PC-9 (cell line): ENCODE results near the gene ARHGEF40. TPM values are rescaled to one million over a fixed set of nuclear protein-coding genes. Genes with fewer than 3 reads are reported as not detected.

Experiments used
- BruUV-seq: library from RNA; stranded (reverse); fragments of 400-500 nt; replicated peaks from 2 replicates; lab custom pipeline; 2021; lab: Mats Ljungman, UMichigan
- CTCF ChIA-PET: fragments of 300-600 bp; sonication (Branson Sonifier 250); formaldehyde crosslinking; loops from one replicate; lab custom pipeline; 2022; ENCODE audit warnings: antibody characterized with exemption; lab: Charles Lee
- POLR2A ChIA-PET: fragments of 300-600 bp; sonication (Branson Sonifier 250); formaldehyde crosslinking; loops from one replicate; lab custom pipeline; 2022; ENCODE audit warnings: antibody characterized with exemption; ENCODE audit not compliant: unreplicated experiment; lab: Charles Lee
- DNase-seq, 2 experiments: peaks; one replicate each; pipeline versions ENCODE4 v3.0.0 to v3.0.0-alpha.2; 2015 to 2022; ENCODE audit warnings: mixed read lengths in 1 of 2
- H2AFZ ChIP-seq: fragments of 200-600 bp; sonication (generic); 2 replicates; pipeline ENCODE4 v1.8.1; 2017; ENCODE audit warnings: antibody characterized with exemption
- H3F3A ChIP-seq: fragments of 200-600 bp; sonication (generic); 2 replicates; pipeline ENCODE4 v1.8.1; 2017; ENCODE audit warnings: antibody characterized with exemption, mild to moderate bottlenecking, low read depth; ENCODE audit not compliant: insufficient read depth
- H3K27ac ChIP-seq: fragments of 200-600 bp; sonication (generic); 2 replicates; pipeline ENCODE4 v1.6.1; 2016; ENCODE audit warnings: mixed run types
- H3K27me3 ChIP-seq: fragments of 200-600 bp; sonication (generic); 2 replicates; pipeline ENCODE4 v1.6.1; 2016; ENCODE audit warnings: low read depth, mixed run types; ENCODE audit not compliant: insufficient read depth
- H3K36me3 ChIP-seq: fragments of 200-600 bp; sonication (generic); 2 replicates; pipeline ENCODE4 v1.6.1; 2016; ENCODE audit warnings: low read depth, mixed run types
- H3K4me1 ChIP-seq: fragments of 200-600 bp; sonication (generic); replicated peaks from 2 replicates; pipeline ENCODE4 v1.6.1; 2016; ENCODE audit warnings: mixed run types; ENCODE audit not compliant: insufficient read depth
- H3K4me2 ChIP-seq: fragments of 200-600 bp; sonication (generic); 2 replicates; pipeline ENCODE4 v1.6.1; 2017; ENCODE audit warnings: mixed run types
- H3K4me3 ChIP-seq: fragments of 200-600 bp; sonication (generic); 2 replicates; pipeline ENCODE4 v1.6.1; 2016; ENCODE audit warnings: mixed run types
- H3K79me2 ChIP-seq: fragments of 200-600 bp; sonication (generic); 2 replicates; pipeline ENCODE4 v1.6.1; 2017; ENCODE audit warnings: low read depth, mixed run types
- H3K9me2 ChIP-seq: fragments of 200-600 bp; sonication (generic); 2 replicates; pipeline ENCODE4 v1.8.1; 2017; ENCODE audit warnings: mild to moderate bottlenecking; ENCODE audit not compliant: insufficient read depth
- H3K9me3 ChIP-seq: fragments of 200-600 bp; sonication (generic); 2 replicates; pipeline ENCODE4 v1.8.1; 2016; ENCODE audit warnings: low read depth; ENCODE audit not compliant: insufficient read depth
- H4K20me1 ChIP-seq: fragments of 200-600 bp; sonication (generic); 2 replicates; pipeline ENCODE4 v1.8.1; 2017; ENCODE audit not compliant: insufficient read depth
- CTCF ChIP-seq: fragments of 200-600 bp; sonication (generic); conservative IDR thresholded peaks from 2 replicates; pipeline ENCODE4 v1.6.1; 2017; ENCODE audit warnings: mixed run types, antibody characterized with exemption, mild to moderate bottlenecking, moderate library complexity
- EZH2 ChIP-seq: fragments of 200-600 bp; sonication (generic); IDR thresholded peaks from 2 replicates; pipeline ENCODE4 v1.8.0; 2017; ENCODE audit warnings: antibody characterized with exemption, low read depth
- intact Hi-C: fragments of 100-400 bp; cut with micrococcal nuclease; formaldehyde crosslinking; loops from one replicate; pipeline ENCODE4 v1.10.0; 2022; ENCODE audit not compliant: unreplicated experiment
- total RNA-seq: library from RNA; stranded (reverse); gene quantifications from 2 replicates; pipeline ENCODE4 v1.2.3, GENCODE V29; 2021

ARHGEF40 gene
- total RNA-seq, 1 experiment from 2014 or later: 13.0 TPM

GRCh38 chr14:21106176-21106497 lies 36.0 kb downstream of the ARHGEF40 start:
- Histone ChIP-seq H3K4me2 (no peak overlapping the region; the same call in 1 of the 2 replicates), H2AFZ (no peak overlapping the region)
- BruUV-seq: no TSS peak

GRCh38 chr14:21106498-21107282 lies 36.6 kb downstream of the ARHGEF40 start:
- no peaks in the 10 kb centered on the region for H3K36me3 ChIP-seq
- H3K4me2 ChIP-seq: peak overlapping the region; percentile 37; the same call in 1 of the 2 replicates
- TF ChIP-seq CTCF (peak; percentile 76), EZH2 (no peak)
- no peaks in the 10 kb centered on the region for H3K27me3 ChIP-seq
- no peaks in the 10 kb centered on the region for H3K79me2 ChIP-seq
- H3F3A ChIP-seq: peaks cover 11% of the 10 kb centered on the region
- no peak overlapping the region for H3K4me3 ChIP-seq
- peaks cover 39% of the 10 kb centered on the region for H3K4me1 ChIP-seq
- H3K9me2 ChIP-seq: no peaks in the 10 kb centered on the region
- H3K9me3 ChIP-seq: no peaks in the 10 kb centered on the region
- H2AFZ ChIP-seq: no peak overlapping the region
- ChIA-PET CTCF (no interaction called here), POLR2A (no interaction called here)
- intact Hi-C loops: loop anchor here (10.0 kb wide), 1 partner anchor 132 kb away; no protein-coding TSS in a partner anchor
- no peak overlapping the region for H3K27ac ChIP-seq
- peak; percentile 55 to 71 for DNase-seq
- no TSS peak for BruUV-seq
- H4K20me1 ChIP-seq: no peaks in the 10 kb centered on the region

More at GRCh38 chr14:21106176-21106497, 36.0 kb downstream of the ARHGEF40 start:
- no peaks in the 10 kb centered on the region for H3K27me3 ChIP-seq
- no peaks in the 10 kb centered on the region for H3K36me3 ChIP-seq
- no peak for DNase-seq
- no peak for TF ChIP-seq EZH2
- no peak for TF ChIP-seq CTCF
- H4K20me1 ChIP-seq: no peaks in the 10 kb centered on the region
- CTCF ChIA-PET: no interaction called here
- peaks cover 40% of the 10 kb centered on the region for H3K4me1 ChIP-seq
- H3F3A ChIP-seq: peaks cover 11% of the 10 kb centered on the region
- intact Hi-C loops: loop anchor here (10.0 kb wide), 1 partner anchor 131 kb away; no protein-coding TSS in a partner anchor
- H3K9me2 ChIP-seq: no peaks in the 10 kb centered on the region
- H3K27ac ChIP-seq: no peak overlapping the region
- no peaks in the 10 kb centered on the region for H3K9me3 ChIP-seq
- POLR2A ChIA-PET: no interaction called here
- H3K4me3 ChIP-seq: no peak overlapping the region
- H3K79me2 ChIP-seq: no peaks in the 10 kb centered on the region

GRCh38 chr14:21107283-21107800 lies 37.2 kb downstream of the ARHGEF40 start:
- POLR2A ChIA-PET: no interaction called here
- H3K79me2 ChIP-seq: no peaks in the 10 kb centered on the region
- no peak overlapping the region for H2AFZ ChIP-seq
- H3K4me1 ChIP-seq: peaks cover 32% of the 10 kb centered on the region
- no peaks in the 10 kb centered on the region for H3K36me3 ChIP-seq
- no peaks in the 10 kb centered on the region for H4K20me1 ChIP-seq
- TF ChIP-seq CTCF: no peak
- TF ChIP-seq EZH2: no peak
- H3K27me3 ChIP-seq: no peaks in the 10 kb centered on the region
- intact Hi-C loops: loop anchor here (10.0 kb wide), 1 partner anchor 133 kb away; no protein-coding TSS in a partner anchor
- H3K9me2 ChIP-seq: no peaks in the 10 kb centered on the region
- H3K4me3 ChIP-seq: no peak overlapping the region
- peaks cover 11% of the 10 kb centered on the region for H3F3A ChIP-seq
- no peaks in the 10 kb centered on the region for H3K9me3 ChIP-seq
- DNase-seq: peak; percentile 22 to 43
- CTCF ChIA-PET: no interaction called here
- BruUV-seq: no TSS peak
- H3K4me2 ChIP-seq: no peak overlapping the region
- H3K27ac ChIP-seq: no peak overlapping the region
